IMR-90 (cell line): ENCODE measurements around the gene CHIT1. TPM values are rescaled to one million over a fixed set of nuclear protein-coding genes. Genes with fewer than 3 reads are reported as not detected.

Experiments used
- ATAC-seq: fragments of 200-7000 bp; cut with Tn5 transposase; 2 replicates; pipeline ENCODE4 v1.9.1; 2020; ENCODE audit warnings: low read depth, mild to moderate bottlenecking, moderate library complexity
- BruUV-seq: library from RNA; stranded (reverse); fragments of 400-500 nt; replicated peaks from 2 replicates; lab custom pipeline; 2021; lab: Mats Ljungman, UMichigan
- CTCF ChIA-PET: fragments of 300-600 bp; formaldehyde crosslinking; extraction: SDS; loops from one replicate; lab custom pipeline; 2021; ENCODE audit warnings: antibody characterized with exemption; lab: Yijun Ruan, JAX
- POLR2A ChIA-PET: fragments of 300-600 bp; sonication (Branson Sonifier 250); formaldehyde crosslinking; loops from one replicate; lab custom pipeline; 2022; ENCODE audit warnings: antibody characterized with exemption; ENCODE audit not compliant: unreplicated experiment; lab: Charles Lee
- DNase-seq: peaks from one replicate; pipeline ENCODE4 v3.0.0; 2013
- H2AFZ ChIP-seq: replicated peaks from 2 replicates; pipeline ENCODE3; 2013; ENCODE audit warnings: low read length, mild to moderate bottlenecking; ENCODE audit not compliant: poor library complexity
- H2AK5ac ChIP-seq: 2 replicates; pipeline ENCODE4 v1.6.1; 2013; ENCODE audit warnings: low read depth, low read length, inconsistent platforms
- H2AK9ac ChIP-seq: replicated peaks from 2 replicates; pipeline ENCODE3; 2013; ENCODE audit warnings: mild to moderate bottlenecking, low read depth, low read length, moderate library complexity; ENCODE audit not compliant: poor library complexity
- H2BK120ac ChIP-seq: 2 replicates; pipeline ENCODE4 v1.6.1; 2013; ENCODE audit warnings: low read depth, low read length, inconsistent platforms
- H2BK15ac ChIP-seq: 3 replicates; pipeline ENCODE4 v1.6.1; 2013; ENCODE audit warnings: low read depth, low read length, inconsistent platforms
- H2BK20ac ChIP-seq: 2 replicates; pipeline ENCODE4 v1.6.1; 2013; ENCODE audit warnings: low read depth, mild to moderate bottlenecking, inconsistent platforms, low read length, moderate library complexity
- H2BK5ac ChIP-seq: 2 replicates; pipeline ENCODE4 v1.6.1; 2013; ENCODE audit warnings: mild to moderate bottlenecking, low read depth, low read length, inconsistent platforms; ENCODE audit not compliant: poor library complexity, severe bottlenecking
- H3K14ac ChIP-seq: replicated peaks from 2 replicates; pipeline ENCODE4 v1.6.1; 2013; ENCODE audit warnings: low read depth, low read length, inconsistent platforms
- H3K18ac ChIP-seq: 2 replicates; pipeline ENCODE4 v1.6.1; 2013; ENCODE audit warnings: low read depth, low read length, control low read depth
- H3K23ac ChIP-seq: 2 replicates; pipeline ENCODE4 v1.6.1; 2013; ENCODE audit warnings: low read depth, low read length, inconsistent platforms
- H3K27ac ChIP-seq: 2 replicates; pipeline ENCODE4 v1.5.1; 2013; ENCODE audit warnings: mild to moderate bottlenecking, control low read depth, low read length; ENCODE audit not compliant: insufficient read depth
- H3K27me3 ChIP-seq: 2 replicates; pipeline ENCODE4 v1.6.1; 2013; ENCODE audit warnings: low read length; ENCODE audit not compliant: control insufficient read depth, insufficient read depth
- H3K36me3 ChIP-seq: 2 replicates; pipeline ENCODE4 v1.6.1; 2013; ENCODE audit warnings: low read length, mixed read lengths; ENCODE audit not compliant: control insufficient read depth, insufficient read depth
- H3K4ac ChIP-seq: 2 replicates; pipeline ENCODE4 v1.6.1; 2013; ENCODE audit warnings: low read depth, low read length, inconsistent platforms
- H3K4me1 ChIP-seq: 2 replicates; pipeline ENCODE4 v1.6.1; 2013; ENCODE audit warnings: low read length, mixed read lengths; ENCODE audit not compliant: control insufficient read depth, insufficient read depth
- H3K4me2 ChIP-seq: 2 replicates; pipeline ENCODE4 v1.6.1; 2013; ENCODE audit warnings: low read depth, mild to moderate bottlenecking, control low read depth, low read length, moderate library complexity
- H3K4me3 ChIP-seq: 2 replicates; pipeline ENCODE4 v1.5.1; 2013; ENCODE audit warnings: low read depth, mild to moderate bottlenecking, control low read depth, low read length, moderate library complexity; ENCODE audit not compliant: insufficient read depth
- H3K56ac ChIP-seq: 2 replicates; pipeline ENCODE4 v1.6.1; 2013; ENCODE audit warnings: low read length, inconsistent platforms; ENCODE audit not compliant: insufficient read depth; ENCODE audit errors: extremely low read depth
- H3K79me1 ChIP-seq, 2 experiments: 2 replicates each; pipeline ENCODE4 v1.6.1; 2013; ENCODE audit warnings: low read length in 2 of 2, inconsistent platforms in 1 of 2, low read depth in 1 of 2
- H3K9ac ChIP-seq: 2 replicates; pipeline ENCODE4 v1.6.1; 2013; ENCODE audit warnings: low read depth, low read length, control low read depth
- H3K9me1 ChIP-seq: 2 replicates; pipeline ENCODE4 v1.6.1; 2013; ENCODE audit warnings: low read length, inconsistent platforms; ENCODE audit not compliant: insufficient read depth
- H3K9me3 ChIP-seq: 2 replicates; pipeline ENCODE4 v1.6.1; 2013; ENCODE audit warnings: low read length; ENCODE audit not compliant: control insufficient read depth, insufficient read depth
- H4K20me1 ChIP-seq: 2 replicates; pipeline ENCODE4 v1.6.1; 2013; ENCODE audit warnings: low read length, inconsistent platforms; ENCODE audit not compliant: insufficient read depth
- H4K5ac ChIP-seq: 2 replicates; pipeline ENCODE4 v1.6.1; 2013; ENCODE audit warnings: mild to moderate bottlenecking, low read depth, low read length, control low read depth
- H4K8ac ChIP-seq, 2 experiments: 2 replicates each; pipeline ENCODE4 v1.6.1; 2013; ENCODE audit warnings: low read depth in 2 of 2, low read length in 2 of 2, control low read depth in 1 of 2, inconsistent platforms in 1 of 2
- H4K91ac ChIP-seq: 2 replicates; pipeline ENCODE4 v1.6.1; 2013; ENCODE audit warnings: low read depth, low read length, inconsistent platforms; ENCODE audit not compliant: insufficient read depth
- BHLHE40 ChIP-seq: fragments of 150-350 bp; IDR thresholded peaks from 2 replicates; pipeline ENCODE4 v1.6.1; 2016; ENCODE audit warnings: mild to moderate bottlenecking, low read depth, low read length
- FOS ChIP-seq: fragments of 150-350 bp; IDR thresholded peaks from 2 replicates; pipeline ENCODE4 v1.6.1; 2016; ENCODE audit warnings: low read depth, low read length
- MAFK ChIP-seq: IDR thresholded peaks from 2 replicates; pipeline ENCODE4 v1.6.1; 2012; ENCODE audit warnings: low read depth, low read length, improper control_type of control experiment
- NFE2L2 ChIP-seq: fragments of 150-350 bp; IDR thresholded peaks from 2 replicates; pipeline ENCODE4 v1.6.1; 2016; ENCODE audit warnings: low read depth, mild to moderate bottlenecking, low read length
- RCOR1 ChIP-seq: IDR thresholded peaks from 2 replicates; pipeline ENCODE4 v1.6.1; 2012; ENCODE audit warnings: mild to moderate bottlenecking, low read length, improper control_type of control experiment; ENCODE audit not compliant: insufficient replicate concordance
- RFX5 ChIP-seq: IDR thresholded peaks from 2 replicates; pipeline ENCODE4 v1.8.0; 2012; ENCODE audit warnings: low read depth, mild to moderate bottlenecking, low read length, moderate library complexity
- SMC3 ChIP-seq: fragments of 150-350 bp; IDR thresholded peaks from 2 replicates; pipeline ENCODE4 v1.6.1; 2016; ENCODE audit warnings: low read depth, mild to moderate bottlenecking, antibody characterized with exemption, low read length, moderate library complexity
- WGBS, 2 experiments: methylation state at CpG; one replicate each; pipeline versions ENCODE4 v1.1.5 to v1.1.7; 2013; ENCODE audit warnings: missing lambda C conversion rate in 2 of 2; ENCODE audit not compliant: insufficient read length in 1 of 2; ENCODE audit errors: extremely low coverage in 2 of 2; 5-methylcytosine and 5-hydroxymethylcytosine counted together
- dilution Hi-C: fragments of 300-500 bp; cut with HindIII; formaldehyde crosslinking; loops from one replicate; pipeline ENCODE4 v1.14.3; 2018; ENCODE audit warnings: low sequenced_read_pairs; ENCODE audit not compliant: unreplicated experiment
- in situ Hi-C: fragments of 300-500 bp; cut with MboI; formaldehyde crosslinking; loops from 3 replicates; pipeline ENCODE4 v1.14.3; 2019; ENCODE audit warnings: low sequenced_read_pairs, inconsistent platforms, mixed read lengths
- intact Hi-C: fragments of 100-400 bp; cut with micrococcal nuclease; formaldehyde crosslinking; loops from 2 replicates; pipeline ENCODE4 v1.10.0; 2022
- polyA plus RNA-seq, 3 experiments: library from polyadenylated mRNA; depleted of rRNA; stranded (reverse); fragments of >200 nt; gene quantifications; 2 replicates each; pipeline ENCODE4 v1.2.3, GENCODE V29; 2012; ENCODE audit warnings: low replicate concordance in 1 of 3
- total RNA-seq: library from RNA; depleted of rRNA; stranded (reverse); fragments of >200 nt; gene quantifications from 2 replicates; pipeline ENCODE4 v1.2.3, GENCODE V29; 2012

CHIT1 gene
- total and polyA plus RNA-seq, 2 of the 4 experiments (the other 2 are of a cell fraction), result not detected

DNA sequence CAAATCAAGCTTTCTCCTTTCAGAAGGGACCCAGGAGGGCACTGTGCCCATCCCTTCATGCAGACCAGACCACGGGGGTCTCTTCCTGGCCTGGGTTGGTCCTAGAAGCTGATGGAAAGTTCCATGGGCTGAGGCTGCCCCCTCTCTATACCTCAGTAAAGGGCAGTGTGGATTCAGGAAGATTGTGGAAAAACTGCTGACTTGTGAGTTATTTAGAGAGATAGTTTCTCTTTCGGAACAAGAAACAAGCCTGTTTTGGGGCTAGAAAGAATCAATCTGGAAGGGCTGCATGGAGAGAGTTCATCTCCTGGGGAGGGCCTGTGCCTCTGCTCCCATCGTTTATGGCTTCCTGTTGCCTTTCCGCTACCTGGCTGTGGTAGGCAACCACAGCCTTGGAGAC, 803 bp downstream of the CHIT1 start:
- no CpG with 5 or more reads among the region's 4 CpGs for WGBS, 2 experiments
- Histone ChIP-seq H4K8ac (no peak overlapping the region), H3K9me1 (no peaks in the 10 kb centered on the region), H2BK15ac (no peak overlapping the region), H2BK120ac (no peak overlapping the region), H3K4ac (no peak overlapping the region), H3K4me2 (no peak overlapping the region), H3K14ac (no peak overlapping the region), H2AK5ac (no peak overlapping the region), H3K56ac (no peak overlapping the region), H3K9ac (no peak overlapping the region), H4K5ac (no peak overlapping the region), H3K36me3 (no peaks in the 10 kb centered on the region), H3K4me3 (no peak overlapping the region), H4K91ac (no peak overlapping the region), H3K9me3 (no peaks in the 10 kb centered on the region; the same call in 1 of the 2 replicates), H2BK5ac (no peak overlapping the region), H3K23ac (no peak overlapping the region), H3K18ac (no peak overlapping the region), H4K20me1 (no peaks in the 10 kb centered on the region), H2AFZ (no peak overlapping the region), H3K27ac (no peak overlapping the region), H3K79me1 (no peaks in the 10 kb centered on the region), H3K4me1 (no peaks in the 10 kb centered on the region), H2AK9ac (no peak overlapping the region), H2BK20ac (no peak overlapping the region), H3K27me3 (peaks cover 70% of the 10 kb centered on the region)
- dilution Hi-C loops, result no loop called here
- intact Hi-C loops, result no loop called here
- ChIA-PET CTCF (interaction anchor here (1.5 kb wide), 1 partner anchor 13 kb away, joined by 5 read pairs; no protein-coding TSS in a partner anchor), POLR2A (no interaction called here)
- in situ Hi-C loops, result no loop called here
- no peak for DNase-seq
- TF ChIP-seq RFX5 (no peak), FOS (no peak), SMC3 (no peak), NFE2L2 (no peak), RCOR1 (no peak), BHLHE40 (no peak), MAFK (peak; percentile 65)
- BruUV-seq, result no TSS peak
- ATAC-seq, result no peak
